ENCODE results near the gene MTM1. TPM values are rescaled to one million over a fixed set of nuclear protein-coding genes. Genes with fewer than 3 reads are reported as not detected.

The MTM1 gene
- total and polyA plus RNA-seq, 5 experiments from 2014 or later, result 12.7 to 31.7 (median 13.4) TPM

GRCh38 chrX:150616863-150617198 is 48.4 kb downstream of the MTM1 start:
- peaks cover 0 to 75% (median 8%) of the 10 kb centered on the region in 3 donors for H3K36me3 Mint-ChIP-seq

GRCh38 chrX:150621652-150622051 is 53.2 kb downstream of the MTM1 start:
- H3K27ac Mint-ChIP-seq, result peak overlapping the region in 1 of 10 donors; percentile 75
- H3K36me3 Mint-ChIP-seq, result peaks cover 0 to 77% (median 13%) of the 10 kb centered on the region in 3 donors
- peaks cover 9 to 31% (median 26%) of the 10 kb centered on the region in 4 donors for H3K4me1 Mint-ChIP-seq
- DNase-seq, result no peak
- no peak overlapping the region for H3K4me3 Mint-ChIP-seq
- no peaks in the 10 kb centered on the region for H3K27me3 Mint-ChIP-seq
- POLR2A ChIA-PET, result no interaction called here
- H3K9me3 Mint-ChIP-seq, result no peaks in the 10 kb centered on the region
- no peak for ATAC-seq

More at GRCh38 chrX:150616863-150617198, 48.4 kb downstream of the MTM1 start:
- Mint-ChIP-seq H3K4me3 (no peak overlapping the region), H3K27ac (no peak overlapping the region), H3K4me1 (peaks cover 0 to 7% (median 2%) of the 10 kb centered on the region in 4 donors), H3K9me3 (no peaks in the 10 kb centered on the region), H3K27me3 (no peaks in the 10 kb centered on the region)
- POLR2A ChIA-PET, result no interaction called here
- ATAC-seq (no peak), DNase-seq (no peak)

- Mint-ChIP-seq H3K27me3 (no peaks in the 10 kb centered on the region), H3K4me1 (peaks cover 9 to 36% (median 30%) of the 10 kb centered on the region in 4 donors), H3K36me3 (peaks cover 0 to 83% (median 16%) of the 10 kb centered on the region in 3 donors), H3K9me3 (no peaks in the 10 kb centered on the region), H3K4me3 (no peak overlapping the region), H3K27ac (peak overlapping the region in 1 of 10 donors; percentile 13)
- ATAC-seq, result no peak
- DNase-seq, result no peak
- POLR2A ChIA-PET, result no interaction called here
Observed at GRCh38 chrX:150623583-150623982, 55.2 kb downstream of the MTM1 start.

- no peak for ATAC-seq
- peaks cover 0 to 84% (median 16%) of the 10 kb centered on the region in 3 donors for H3K36me3 Mint-ChIP-seq
- POLR2A ChIA-PET, result interaction anchor here (1.2 kb wide), 1 partner anchor 64 kb away, joined by 3 read pairs; no protein-coding TSS in a partner anchor
- H3K4me1 Mint-ChIP-seq, result peaks cover 9 to 36% (median 32%) of the 10 kb centered on the region in 4 donors
- H3K4me3 Mint-ChIP-seq, result peak overlapping the region in 1 of 10 donors; percentile 43
- no peak for DNase-seq
- no peaks in the 10 kb centered on the region for H3K27me3 Mint-ChIP-seq
- H3K27ac Mint-ChIP-seq, result peak overlapping the region in 1 of 10 donors; percentile 67
- H3K9me3 Mint-ChIP-seq, result no peaks in the 10 kb centered on the region
Observed at GRCh38 chrX:150625097-150625496, 56.7 kb downstream of the MTM1 start.

GRCh38 chrX:150625875-150626274 is 57.5 kb downstream of the MTM1 start:
- peak overlapping the region in 7 of 10 donors; percentile 34 to 83 (median 61) for H3K27ac Mint-ChIP-seq
- H3K4me3 Mint-ChIP-seq, result peak overlapping the region in 6 of 10 donors; percentile 19 to 54 (median 34)
- ATAC-seq (peak; percentile 30 to 57), DNase-seq (peak in 3 of 10 donors; percentile 4 to 33 (median 26))
- POLR2A ChIA-PET, result interaction anchor here (0.6 to 1.2 kb wide), 2 partner anchors 63 to 68 kb away, joined by 3 to 8 read pairs; no protein-coding TSS in a partner anchor
- peaks cover 0 to 84% (median 16%) of the 10 kb centered on the region in 3 donors for H3K36me3 Mint-ChIP-seq
- peaks cover 9 to 36% (median 32%) of the 10 kb centered on the region in 4 donors for H3K4me1 Mint-ChIP-seq
- H3K9me3 Mint-ChIP-seq, result no peaks in the 10 kb centered on the region
- H3K27me3 Mint-ChIP-seq, result no peaks in the 10 kb centered on the region

- Mint-ChIP-seq H3K4me3 (no peak overlapping the region), H3K4me1 (peaks cover 9 to 33% (median 22%) of the 10 kb centered on the region in 4 donors), H3K27me3 (no peaks in the 10 kb centered on the region), H3K27ac (peak overlapping the region in 3 of 10 donors; percentile 1 to 64 (median 44)), H3K36me3 (peaks cover 0 to 76% (median 9%) of the 10 kb centered on the region in 3 donors), H3K9me3 (no peaks in the 10 kb centered on the region)
- POLR2A ChIA-PET, result no interaction called here
- ATAC-seq, result no peak
- no peak for DNase-seq
Observed at GRCh38 chrX:150627957-150628356, 59.5 kb downstream of the MTM1 start.

GRCh38 chrX:150635952-150636351 is 67.5 kb downstream of the MTM1 start:
- no peak for DNase-seq
- POLR2A ChIA-PET, result no interaction called here
- H3K9me3 Mint-ChIP-seq, result no peaks in the 10 kb centered on the region
- no peaks in the 10 kb centered on the region for H3K27me3 Mint-ChIP-seq
- peaks cover 0 to 4% (median 1%) of the 10 kb centered on the region in 4 donors for H3K4me1 Mint-ChIP-seq
- H3K36me3 Mint-ChIP-seq, result peaks cover 0 to 66% (median 5%) of the 10 kb centered on the region in 3 donors
- H3K27ac Mint-ChIP-seq, result peak overlapping the region in 3 of 10 donors; percentile 56 to 70 (median 68)
- H3K4me3 Mint-ChIP-seq, result no peak overlapping the region
- ATAC-seq, result no peak

- Mint-ChIP-seq H3K27ac (no peak overlapping the region), H3K4me3 (no peak overlapping the region), H3K9me3 (no peaks in the 10 kb centered on the region), H3K36me3 (peaks cover 0 to 82% (median under 1%) of the 10 kb centered on the region in 3 donors), H3K27me3 (no peaks in the 10 kb centered on the region), H3K4me1 (peaks cover 0 to 2% (median 0%) of the 10 kb centered on the region in 4 donors)
- ATAC-seq, result no peak
- DNase-seq, result no peak
- POLR2A ChIA-PET, result interaction anchor here (0.6 kb wide), 1 partner anchor 24 kb away, joined by 3 read pairs; no protein-coding TSS in a partner anchor
Observed at GRCh38 chrX:150642423-150642822, 74.0 kb downstream of the MTM1 start.

- Mint-ChIP-seq H3K36me3 (peaks cover 0 to 80% (median 0%) of the 10 kb centered on the region in 3 donors), H3K27me3 (no peaks in the 10 kb centered on the region), H3K4me1 (no peaks in the 10 kb centered on the region), H3K4me3 (no peak overlapping the region), H3K27ac (no peak overlapping the region), H3K9me3 (no peaks in the 10 kb centered on the region)
- ATAC-seq, result no peak
- DNase-seq, result no peak
- POLR2A ChIA-PET, result no interaction called here
Observed at GRCh38 chrX:150643271-150643670, 74.8 kb downstream of the MTM1 start.

- DNase-seq (no peak), ATAC-seq (no peak)
- no peaks in the 10 kb centered on the region for H3K27me3 Mint-ChIP-seq
- H3K9me3 Mint-ChIP-seq, result no peaks in the 10 kb centered on the region
- POLR2A ChIA-PET, result no interaction called here
- H3K4me3 Mint-ChIP-seq, result no peak overlapping the region
- no peak overlapping the region for H3K27ac Mint-ChIP-seq
- H3K36me3 Mint-ChIP-seq, result peaks cover 0 to 81% (median 0%) of the 10 kb centered on the region in 3 donors
- no peaks in the 10 kb centered on the region for H3K4me1 Mint-ChIP-seq
Observed at GRCh38 chrX:150643958-150644357, 75.5 kb downstream of the MTM1 start.

GRCh38 chrX:150644422-150644821 is 76.0 kb downstream of the MTM1 start:
- no peak for ATAC-seq
- Mint-ChIP-seq H3K27me3 (no peaks in the 10 kb centered on the region), H3K4me3 (no peak overlapping the region), H3K36me3 (peaks cover 0 to 81% (median 0%) of the 10 kb centered on the region in 3 donors), H3K4me1 (peaks cover 0 to 2% (median 0%) of the 10 kb centered on the region in 4 donors), H3K27ac (no peak overlapping the region), H3K9me3 (no peaks in the 10 kb centered on the region)
- DNase-seq, result no peak
- POLR2A ChIA-PET, result no interaction called here

- H3K4me1 Mint-ChIP-seq, result peaks cover 9 to 19% (median 13%) of the 10 kb centered on the region in 4 donors
- ATAC-seq (no peak), DNase-seq (no peak)
- H3K9me3 Mint-ChIP-seq, result no peaks in the 10 kb centered on the region
- POLR2A ChIA-PET, result no interaction called here
- H3K36me3 Mint-ChIP-seq, result peaks cover 0 to 76% (median 5%) of the 10 kb centered on the region in 3 donors
- no peaks in the 10 kb centered on the region for H3K27me3 Mint-ChIP-seq
- no peak overlapping the region for H3K27ac Mint-ChIP-seq
- no peak overlapping the region for H3K4me3 Mint-ChIP-seq
Observed at GRCh38 chrX:150647331-150647730, 78.9 kb downstream of the MTM1 start.

GRCh38 chrX:150648296-150648940 is 80.0 kb downstream of the MTM1 start:
- Mint-ChIP-seq H3K27ac (peak overlapping the region in 1 of 10 donors; percentile 14), H3K4me3 (no peak overlapping the region), H3K4me1 (peaks cover 9 to 19% (median 13%) of the 10 kb centered on the region in 4 donors), H3K9me3 (no peaks in the 10 kb centered on the region), H3K27me3 (no peaks in the 10 kb centered on the region), H3K36me3 (peaks cover 0 to 81% (median 6%) of the 10 kb centered on the region in 3 donors)
- no peak for ATAC-seq
- POLR2A ChIA-PET, result no interaction called here
- DNase-seq, result no peak
